ENCODE measurements around the gene LEP.

DNA sequence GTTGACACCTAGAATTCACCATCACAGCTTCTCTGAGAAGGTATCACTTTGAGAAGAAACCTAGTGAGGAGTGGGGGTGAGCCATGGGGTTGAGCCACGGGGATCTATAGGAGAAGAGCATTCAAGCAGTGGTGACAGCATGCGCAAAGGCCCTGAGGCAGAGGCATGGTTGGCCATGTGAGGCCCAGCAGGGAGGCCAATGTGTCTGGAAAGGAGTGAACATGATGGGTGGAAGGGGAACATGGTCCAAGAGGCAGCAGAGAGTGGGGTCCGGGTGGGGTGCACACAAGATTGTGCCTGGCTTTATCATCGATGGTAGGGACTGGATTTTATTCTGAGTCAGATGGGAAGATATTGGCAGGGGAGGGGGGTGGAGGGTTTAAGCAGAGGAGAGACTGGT, 36.0 kb upstream of the LEP start:
- TF ChIP-seq POLR2A (IDR thresholded peaks at IDR 0.05; ENCODE audit: low read length), result no peak
- no peak for TF ChIP-seq GATA1 (IDR thresholded peaks at IDR 0.05; ENCODE audit: low read depth, low read length)
